Kidney epithelial cell (primary cell): Measurements from ENCODE around the gene EFHC2. TPM values are rescaled to one million over a fixed set of nuclear protein-coding genes. Genes with fewer than 3 reads are reported as not detected.
A peak's percentile ranks its signal among the peaks of the same experiment; 100 is the strongest.

ENCODE experiments used
- DNase-seq: peaks from one replicate; pipeline ENCODE4 v3.0.0-alpha.2; 2010; ENCODE audit warnings: low read depth
- H3K27me3 ChIP-seq: 2 replicates; pipeline ENCODE4 v1.6.0; 2011; ENCODE audit warnings: low read length; ENCODE audit not compliant: control insufficient read depth, insufficient read depth
- H3K36me3 ChIP-seq: 2 replicates; pipeline ENCODE4 v1.5.1; 2011; ENCODE audit warnings: low read length; ENCODE audit not compliant: control insufficient read depth, insufficient read depth
- H3K4me3 ChIP-seq: 2 replicates; pipeline ENCODE4 v1.5.1; 2011; ENCODE audit warnings: low read depth, mild to moderate bottlenecking, control low read depth, low read length
- CTCF ChIP-seq: IDR thresholded peaks from 2 replicates; pipeline ENCODE4 v1.5.1; 2011; ENCODE audit warnings: mild to moderate bottlenecking, moderate library complexity, low read length, control low read depth, inconsistent platforms; ENCODE audit not compliant: insufficient read depth, poor library complexity, severe bottlenecking
- total RNA-seq: library from RNA; depleted of rRNA; stranded (reverse); fragments of >200 nt; gene quantifications from 2 replicates; pipeline ENCODE4 v1.2.3, GENCODE V29; 2015

EFHC2 gene, protein sequence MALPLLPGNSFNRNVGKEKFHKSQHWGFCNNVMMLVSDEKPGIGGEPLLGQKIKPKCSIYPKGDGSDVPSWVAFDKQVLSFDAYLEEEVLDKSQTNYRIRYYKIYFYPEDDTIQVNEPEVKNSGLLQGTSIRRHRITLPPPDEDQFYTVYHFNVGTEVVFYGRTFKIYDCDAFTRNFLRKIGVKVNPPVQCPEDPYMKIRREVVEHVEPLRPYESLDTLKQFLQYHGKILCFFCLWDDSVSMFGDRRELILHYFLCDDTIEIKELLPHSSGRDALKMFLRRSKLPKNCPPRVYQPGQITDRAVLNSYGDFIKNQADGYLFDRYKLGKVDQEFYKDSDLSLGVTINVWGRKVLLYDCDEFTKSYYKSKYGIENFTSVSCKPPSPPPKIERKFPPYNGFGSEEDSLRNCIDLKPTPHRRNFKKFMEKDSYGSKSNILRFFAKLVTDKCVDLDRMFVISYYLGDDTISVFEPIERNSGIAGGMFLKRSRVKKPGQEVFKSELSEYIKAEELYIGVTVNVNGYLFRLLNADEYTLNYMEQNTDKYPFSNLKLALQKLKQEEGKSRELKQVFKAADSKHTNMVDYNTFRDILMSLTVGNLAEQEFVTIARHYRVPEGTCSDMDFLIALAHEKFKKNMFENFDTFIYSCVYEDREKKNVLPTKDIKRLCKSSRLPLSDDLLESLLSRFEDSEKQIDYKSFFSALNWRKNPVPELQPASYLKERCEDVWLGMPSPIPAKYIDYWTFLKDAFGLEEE
- 0.71 TPM in 1 of 2 replicates, not detected in the other for total RNA-seq

DNA sequence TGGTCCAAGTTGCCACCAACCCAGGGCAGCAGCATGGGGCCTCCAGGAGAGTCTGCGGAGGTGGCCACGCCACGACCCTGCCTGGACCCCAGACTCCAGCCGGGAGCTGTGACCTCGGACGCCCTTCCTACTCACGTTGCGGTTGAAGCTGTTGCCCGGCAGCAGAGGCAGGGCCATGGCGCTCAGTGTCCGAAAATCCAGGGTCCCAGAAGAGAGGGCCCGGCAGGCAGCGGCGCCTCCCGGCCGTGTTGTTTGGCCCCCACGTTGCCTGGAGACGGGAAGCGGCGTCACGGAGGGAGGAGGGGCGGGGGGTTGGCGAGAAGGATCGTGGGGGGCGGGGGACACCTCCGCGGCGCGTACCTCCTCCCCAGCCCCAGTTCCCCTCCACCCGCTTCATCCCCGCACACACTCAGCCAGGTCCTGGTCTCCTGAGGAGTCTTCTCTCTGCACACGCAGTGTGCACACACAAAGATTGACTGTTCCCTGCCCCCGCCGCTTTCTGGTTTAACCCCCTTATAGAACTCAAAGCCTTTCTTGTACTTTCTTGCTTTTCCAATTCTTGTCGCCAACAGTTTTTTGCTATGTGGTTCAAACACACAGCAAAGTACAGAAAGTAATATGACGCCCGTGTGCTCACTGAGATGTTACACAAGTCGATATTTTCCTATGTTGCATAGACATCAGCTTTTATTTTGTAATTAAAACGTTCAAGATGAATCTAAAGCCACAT is at the start of gene EFHC2:
TSS of gene EFHC2 (minus strand) at position 261 of the 730 bp plus-strand sequence. CDS start at position 177, 84 bp downstream.
- Histone ChIP-seq H3K27me3 (no peaks in the 10 kb centered on the region), H3K36me3 (no peaks in the 10 kb centered on the region), H3K4me3 (peak within 1 kb of the TSS; percentile 57)
- no peak for DNase-seq
- no peak for TF ChIP-seq CTCF

DNA sequence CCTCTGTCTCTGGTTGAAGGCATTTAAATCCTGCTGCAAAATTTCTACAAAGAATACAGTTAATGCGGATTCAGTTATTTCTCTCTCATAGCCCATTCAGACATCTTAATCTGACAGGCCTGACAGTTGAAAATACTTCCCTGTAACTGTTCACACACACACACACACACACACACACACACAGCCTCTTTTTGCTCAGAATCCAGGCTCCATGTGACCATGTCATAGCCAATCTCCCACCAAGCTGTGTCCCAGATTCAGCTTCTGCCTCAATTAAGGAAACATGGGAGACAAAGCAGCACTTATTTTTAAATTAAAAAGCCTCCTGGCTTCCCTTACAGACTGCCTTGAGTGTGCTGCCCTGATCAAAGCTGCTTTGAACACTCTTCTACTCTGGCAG is 49.3 kb upstream of the EFHC2 start:
- Histone ChIP-seq H3K36me3 (no peaks in the 10 kb centered on the region), H3K27me3 (no peaks in the 10 kb centered on the region), H3K4me3 (no peak overlapping the region)
- DNase-seq, result no peak
- no peak for TF ChIP-seq CTCF

DNA sequence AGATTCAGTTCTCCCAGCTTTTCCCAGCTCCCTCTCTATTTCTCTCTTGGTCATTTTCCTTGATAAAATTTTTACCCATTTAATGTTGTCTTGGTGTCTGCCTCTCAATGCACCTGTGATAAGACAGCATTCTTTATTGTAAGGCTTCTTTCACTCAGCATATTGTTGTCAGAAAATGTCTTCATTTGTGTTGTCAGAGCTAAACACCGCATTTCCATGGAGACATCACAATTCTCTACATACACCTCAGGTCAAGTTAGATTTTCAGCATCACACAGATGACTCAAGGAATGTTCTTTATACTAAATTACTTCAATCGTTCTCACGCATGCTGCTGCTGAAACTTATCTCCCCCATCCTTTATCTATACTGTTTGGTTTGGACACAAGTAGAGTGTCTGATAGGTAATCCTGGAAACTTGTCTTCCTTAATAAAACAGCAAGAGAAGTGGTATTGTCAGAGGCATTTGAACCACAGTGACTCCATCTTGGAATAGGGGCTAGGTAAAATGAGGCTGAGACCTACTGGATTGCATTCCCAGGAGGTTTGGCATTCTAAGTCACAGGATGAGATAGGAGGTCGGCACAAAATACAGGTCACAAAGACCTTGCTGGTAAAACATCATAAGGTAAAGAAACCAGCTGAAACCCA is 41.3 kb upstream of the EFHC2 start:
- TF ChIP-seq CTCF, result no peak
- Histone ChIP-seq H3K36me3 (no peaks in the 10 kb centered on the region), H3K4me3 (no peak overlapping the region), H3K27me3 (no peaks in the 10 kb centered on the region)
- no peak for DNase-seq

GRCh38 chrX:44382871-44383270 is 39.4 kb upstream of the EFHC2 start:
- H3K27me3 ChIP-seq, result no peaks in the 10 kb centered on the region
- no peak for TF ChIP-seq CTCF
- H3K4me3 ChIP-seq, result no peak overlapping the region
- no peaks in the 10 kb centered on the region for H3K36me3 ChIP-seq
- DNase-seq, result no peak

- H3K27me3 ChIP-seq, result no peaks in the 10 kb centered on the region
- no peak for DNase-seq
- no peak overlapping the region for H3K4me3 ChIP-seq
- TF ChIP-seq CTCF, result no peak
- no peaks in the 10 kb centered on the region for H3K36me3 ChIP-seq
These were observed 9.3 kb upstream of the EFHC2 start for GRCh38 chrX:44352758-44353157.
